GM12875 (cell line): ENCODE measurements around the gene RFPL1.
A peak's percentile ranks its signal among the peaks of the same experiment; 100 is the strongest.
"Not testable (repeated sequence)": the region's sequence is repeated elsewhere in the genome, so short reads cannot be mapped to it uniquely, and the experiment has no call there.

Experiments
- H3K4me3 ChIP-seq: one replicate; pipeline ENCODE4 v1.5.1; 2011; ENCODE audit warnings: low read depth, low read length, control low read depth
- CTCF ChIP-seq: IDR thresholded peaks from 2 replicates; pipeline ENCODE4 v1.5.1; 2011; ENCODE audit warnings: low read depth, mild to moderate bottlenecking, control low read depth, inconsistent platforms, low read length, moderate library complexity, borderline replicate concordance; ENCODE audit not compliant: insufficient read depth

Gene RFPL1

DNA sequence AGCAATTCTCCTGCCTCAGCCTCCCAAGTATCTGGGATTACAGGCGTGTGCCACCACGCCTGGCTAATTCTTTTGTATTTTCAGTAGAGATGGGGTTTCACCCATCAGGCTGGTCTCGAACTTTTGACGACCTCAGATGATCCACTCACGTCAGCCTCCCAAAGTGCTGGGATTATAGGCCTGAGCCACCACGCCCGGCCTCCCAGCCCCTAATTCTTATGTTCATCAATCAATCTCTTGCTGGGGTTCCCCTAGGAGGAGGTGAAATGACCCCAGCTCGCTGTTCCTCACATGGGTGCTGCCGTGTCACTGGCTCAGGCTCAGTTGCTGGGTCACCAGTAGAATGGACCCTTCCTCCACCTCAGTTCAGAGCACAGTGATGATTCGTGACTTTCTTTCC is at the start of gene RFPL1:
Gene RFPL1, plus strand, starts transcription at position 301 of the 400 bp plus-strand sequence.
- not testable (repeated sequence) for H3K4me3 ChIP-seq

GRCh38 chr22:29388759-29389090 is 49.7 kb upstream of the RFPL1 start:
- TF ChIP-seq CTCF: no peak
- H3K4me3 ChIP-seq: peak overlapping the region; percentile 87

GRCh38 chr22:29390270-29390669 is 48.1 kb upstream of the RFPL1 start:
- TF ChIP-seq CTCF: no peak
- H3K4me3 ChIP-seq: no peak overlapping the region

DNA sequence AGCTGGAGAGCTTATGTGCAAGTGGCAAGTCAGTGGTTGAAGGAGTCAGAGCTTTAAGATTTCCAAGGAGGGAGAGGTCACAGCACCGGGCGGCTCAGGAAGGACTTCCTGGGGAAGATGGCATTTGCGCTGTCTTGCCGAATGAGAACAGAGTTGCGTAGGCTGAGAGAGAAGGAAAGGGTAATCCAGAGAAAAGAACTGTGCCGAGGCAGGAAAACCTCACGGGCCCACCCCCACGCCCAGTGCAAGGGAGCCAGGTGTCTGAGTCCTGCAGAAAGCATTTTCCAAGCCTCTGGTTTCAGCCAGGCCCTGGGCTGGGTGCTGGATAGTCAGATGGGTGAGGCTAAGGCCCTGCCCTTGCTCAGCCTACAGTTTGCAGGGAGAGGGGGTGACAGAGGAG is 46.8 kb upstream of the RFPL1 start:
- H3K4me3 ChIP-seq: no peak overlapping the region
- no peak for TF ChIP-seq CTCF

- no peak for TF ChIP-seq CTCF
- H3K4me3 ChIP-seq: no peak overlapping the region
These were observed 45.3 kb upstream of the RFPL1 start for GRCh38 chr22:29393019-29393608.

- no peak overlapping the region for H3K4me3 ChIP-seq
- TF ChIP-seq CTCF: peak; percentile 71
These were observed 43.3 kb upstream of the RFPL1 start for GRCh38 chr22:29394931-29395581.

- TF ChIP-seq CTCF: no peak
- no peak overlapping the region for H3K4me3 ChIP-seq
These were observed 42.3 kb upstream of the RFPL1 start for GRCh38 chr22:29396126-29396525.
